MCF 10A (cell line): ENCODE results near the gene TTC24. TPM values are rescaled to one million over a fixed set of nuclear protein-coding genes. Genes with fewer than 3 reads are reported as not detected.
A peak's percentile ranks its signal among the peaks of the same experiment; 100 is the strongest.

Experiments used
- BruUV-seq: library from RNA; stranded (reverse); fragments of 400-500 nt; replicated peaks from 2 replicates; lab custom pipeline; 2021; lab: Mats Ljungman, UMichigan
- CTCF ChIA-PET: fragments of 300-600 bp; sonication (Branson Sonifier 250); formaldehyde crosslinking; extraction: SDS; loops from one replicate; lab custom pipeline; 2021; ENCODE audit warnings: antibody characterized with exemption, inconsistent platforms; lab: Yijun Ruan, JAX
- POLR2A ChIA-PET: fragments of 300-600, 350-650 bp; sonication (Branson Sonifier 250); formaldehyde crosslinking; extraction: SDS; loops from one replicate; lab custom pipeline; 2020; ENCODE audit warnings: antibody characterized with exemption, inconsistent platforms; lab: Yijun Ruan, JAX
- DNase-seq: peaks from one replicate; pipeline ENCODE4 v3.0.0-alpha.2; 2018; ENCODE audit not compliant: unreplicated experiment
- H3K27ac Mint-ChIP-seq: one replicate; pipeline ENCODE4 v1.8.0; 2022; ENCODE audit warnings: mild to moderate bottlenecking, low read depth, mixed read lengths; ENCODE audit not compliant: unreplicated experiment
- H3K27me3 Mint-ChIP-seq: one replicate; pipeline ENCODE4 v1.8.0; 2022; ENCODE audit warnings: mixed read lengths; ENCODE audit not compliant: insufficient read depth, unreplicated experiment
- H3K36me3 Mint-ChIP-seq: one replicate; pipeline ENCODE4 v1.8.0; 2022; ENCODE audit warnings: mild to moderate bottlenecking, moderate library complexity, mixed read lengths; ENCODE audit not compliant: insufficient read depth, unreplicated experiment
- H3K4me1 Mint-ChIP-seq: one replicate; pipeline ENCODE4 v1.8.0; 2022; ENCODE audit warnings: mixed read lengths; ENCODE audit not compliant: insufficient read depth, unreplicated experiment
- H3K4me3 Mint-ChIP-seq: one replicate; pipeline ENCODE4 v1.8.0; 2022; ENCODE audit warnings: mild to moderate bottlenecking, moderate library complexity, mixed read lengths; ENCODE audit not compliant: unreplicated experiment
- H3K9me3 Mint-ChIP-seq: one replicate; pipeline ENCODE4 v1.8.0; 2022; ENCODE audit warnings: mixed read lengths; ENCODE audit not compliant: unreplicated experiment
- intact Hi-C: fragments of 100-400 bp; cut with micrococcal nuclease; formaldehyde crosslinking; loops from 2 replicates; pipeline ENCODE4 v1.14.1; 2022
- total RNA-seq: library from RNA; stranded (reverse); gene quantifications from 2 replicates; pipeline ENCODE4 v1.2.3, GENCODE V29; 2022
- TF ChIP-seq, protein P1 (sequence below): fragments of 200-600 bp; IDR thresholded peaks from one replicate; pipeline ENCODE4 v1.8.0; 2022; ENCODE audit warnings: antibody characterized with exemption, mild to moderate bottlenecking; ENCODE audit not compliant: unreplicated experiment

Gene TTC24
- total RNA-seq, 1 experiment from 2014 or later, result not detected

DNA sequence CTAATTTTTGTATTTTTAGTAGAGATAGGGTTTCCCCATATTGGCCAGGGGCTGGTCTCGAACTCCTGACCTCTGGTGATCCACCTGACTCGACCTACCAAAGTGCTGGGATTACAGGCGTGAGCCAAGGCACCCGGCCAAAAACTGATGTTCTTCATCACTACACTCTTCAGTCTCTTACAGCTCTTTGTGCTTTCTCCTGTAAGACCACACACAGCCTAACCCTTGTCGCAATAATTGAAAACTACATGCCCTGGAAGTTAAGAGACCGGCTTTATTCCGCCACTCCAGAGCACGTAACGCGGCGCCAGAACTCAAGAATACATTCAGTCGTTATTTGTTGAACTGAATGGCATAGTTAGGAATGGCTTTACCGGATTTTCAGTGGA, 21.2 kb downstream of the TTC24 start:
- H3K36me3 Mint-ChIP-seq, result peaks cover 53% of the 10 kb centered on the region
- no peaks in the 10 kb centered on the region for H3K27me3 Mint-ChIP-seq
- peak overlapping the region; percentile 86 for H3K4me3 Mint-ChIP-seq
- intact Hi-C loops, result loop anchor here (2.0 to 10.0 kb wide), 2 partner anchors 96 to 144 kb away; partner anchors contain the start of gene MEF2D
- ChIA-PET POLR2A (interaction anchor here (0.7 to 7.0 kb wide), 13 partner anchors 9 to 321 kb away, joined by 3 to 134 read pairs (median 7); partner anchors contain the start of genes IQGAP3, MEF2D and NAXE), CTCF (interaction anchor here (0.6 to 8.3 kb wide), 12 partner anchors 9 to 215 kb away, joined by 3 to 64 read pairs (median 5); partner anchors contain the start of genes MEF2D and NAXE)
- TF ChIP-seq, protein P1, sequence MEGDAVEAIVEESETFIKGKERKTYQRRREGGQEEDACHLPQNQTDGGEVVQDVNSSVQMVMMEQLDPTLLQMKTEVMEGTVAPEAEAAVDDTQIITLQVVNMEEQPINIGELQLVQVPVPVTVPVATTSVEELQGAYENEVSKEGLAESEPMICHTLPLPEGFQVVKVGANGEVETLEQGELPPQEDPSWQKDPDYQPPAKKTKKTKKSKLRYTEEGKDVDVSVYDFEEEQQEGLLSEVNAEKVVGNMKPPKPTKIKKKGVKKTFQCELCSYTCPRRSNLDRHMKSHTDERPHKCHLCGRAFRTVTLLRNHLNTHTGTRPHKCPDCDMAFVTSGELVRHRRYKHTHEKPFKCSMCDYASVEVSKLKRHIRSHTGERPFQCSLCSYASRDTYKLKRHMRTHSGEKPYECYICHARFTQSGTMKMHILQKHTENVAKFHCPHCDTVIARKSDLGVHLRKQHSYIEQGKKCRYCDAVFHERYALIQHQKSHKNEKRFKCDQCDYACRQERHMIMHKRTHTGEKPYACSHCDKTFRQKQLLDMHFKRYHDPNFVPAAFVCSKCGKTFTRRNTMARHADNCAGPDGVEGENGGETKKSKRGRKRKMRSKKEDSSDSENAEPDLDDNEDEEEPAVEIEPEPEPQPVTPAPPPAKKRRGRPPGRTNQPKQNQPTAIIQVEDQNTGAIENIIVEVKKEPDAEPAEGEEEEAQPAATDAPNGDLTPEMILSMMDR, result no peak
- TSS peak; percentile 66 for BruUV-seq
- peak overlapping the region; percentile 94 for H3K27ac Mint-ChIP-seq
- H3K9me3 Mint-ChIP-seq, result no peaks in the 10 kb centered on the region
- peaks cover 18% of the 10 kb centered on the region for H3K4me1 Mint-ChIP-seq
- peak; percentile 34 for DNase-seq

DNA sequence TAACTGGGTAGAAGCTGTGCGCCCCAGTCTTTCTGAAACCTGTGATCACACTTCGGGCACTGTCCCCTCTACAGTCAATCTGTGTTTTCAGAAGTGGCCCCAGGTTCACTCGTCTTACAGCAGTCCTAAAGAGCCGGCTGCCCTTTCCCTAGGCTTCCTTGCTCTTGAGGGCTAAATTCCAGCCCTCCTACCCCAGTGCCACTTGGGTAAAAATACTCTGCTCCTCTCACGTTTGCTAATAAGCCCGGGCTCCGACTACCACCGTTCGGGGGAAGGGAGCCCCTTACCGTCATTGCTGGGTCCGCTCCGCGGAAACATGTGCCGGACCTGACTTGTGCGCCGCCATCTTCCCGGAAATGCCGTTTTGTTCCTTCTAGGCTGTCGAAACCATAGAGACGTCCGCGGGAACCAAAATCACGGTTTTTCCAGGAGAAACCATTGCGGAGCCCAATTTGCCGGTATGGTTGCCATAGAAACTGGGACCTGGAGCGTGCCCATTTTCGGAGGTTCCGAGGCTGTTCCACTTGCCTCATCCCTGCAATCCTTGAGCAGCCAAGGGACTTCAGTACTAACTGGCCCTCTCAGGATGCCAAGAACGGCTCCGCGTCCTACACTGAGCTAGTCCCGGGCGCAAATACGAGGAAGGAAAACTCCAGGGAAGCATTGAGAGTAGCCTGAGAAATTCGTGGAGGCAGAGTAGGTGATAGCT, 21.8 kb downstream of the TTC24 start, which contains the start of gene GPATCH4:
GPATCH4 (minus strand) TSS at position 358 of the 709 bp plus-strand sequence.
- no peaks in the 10 kb centered on the region for H3K9me3 Mint-ChIP-seq
- BruUV-seq, result no TSS peak
- peaks cover 18% of the 10 kb centered on the region for H3K4me1 Mint-ChIP-seq
- CTCF ChIA-PET, result interaction anchor here (0.6 to 8.3 kb wide), 21 partner anchors 8 to 216 kb away, joined by 3 to 64 read pairs (median 4); no protein-coding TSS in a partner anchor
- H3K27me3 Mint-ChIP-seq, result no peaks in the 10 kb centered on the region
- intact Hi-C loops, result loop anchor here (2.0 to 10.0 kb wide), 2 partner anchors 96 to 144 kb away; partner anchors contain the start of gene MEF2D
- TF ChIP-seq, protein P1, result no peak
- peaks cover 47% of the 10 kb centered on the region for H3K36me3 Mint-ChIP-seq
- DNase-seq, result peak; percentile 94
- H3K27ac Mint-ChIP-seq, result peak within 1 kb of the TSS; percentile 94
- POLR2A ChIA-PET, result interaction anchor here (0.6 to 7.0 kb wide), 24 partner anchors 9 to 548 kb away, joined by 3 to 134 read pairs (median 4); partner anchors contain the start of genes IQGAP3, MEF2D, NAXE and SMG5
- peak within 1 kb of the TSS; percentile 86 for H3K4me3 Mint-ChIP-seq

GRCh38 chr1:156601892-156602291, 22.4 kb downstream of the TTC24 start:
- DNase-seq, result no peak
- no peaks in the 10 kb centered on the region for H3K9me3 Mint-ChIP-seq
- intact Hi-C loops, result loop anchor here (2.0 to 10.0 kb wide), 2 partner anchors 97 to 145 kb away; partner anchors contain the start of gene MEF2D
- H3K4me3 Mint-ChIP-seq, result peak overlapping the region; percentile 86
- H3K36me3 Mint-ChIP-seq, result peaks cover 42% of the 10 kb centered on the region
- TSS peak; percentile 68 for BruUV-seq
- no peaks in the 10 kb centered on the region for H3K27me3 Mint-ChIP-seq
- ChIA-PET CTCF (interaction anchor here (0.7 to 8.3 kb wide), 19 partner anchors 8 to 216 kb away, joined by 3 to 64 read pairs (median 4); no protein-coding TSS in a partner anchor), POLR2A (interaction anchor here (0.6 to 7.0 kb wide), 17 partner anchors 10 to 548 kb away, joined by 3 to 134 read pairs (median 4); partner anchors contain the start of genes IQGAP3, MEF2D, NAXE and SMG5)
- peak overlapping the region; percentile 94 for H3K27ac Mint-ChIP-seq
- TF ChIP-seq, protein P1, result no peak
- peaks cover 18% of the 10 kb centered on the region for H3K4me1 Mint-ChIP-seq
